Endothelial cell of umbilical vein (primary cell): ENCODE measurements around the gene GNAI1. TPM values are rescaled to one million over a fixed set of nuclear protein-coding genes. Genes with fewer than 3 reads are reported as not detected.

Experiments used
- BruUV-seq: library from RNA; stranded (reverse); fragments of 400-500 nt; replicated peaks from 2 replicates; lab custom pipeline; 2021; lab: Mats Ljungman, UMichigan
- CTCF ChIA-PET: fragments of 300-600, 350-600 bp; sonication (Branson Sonifier 250); formaldehyde crosslinking; loops from one replicate; lab custom pipeline; 2021; ENCODE audit warnings: antibody characterized with exemption, inconsistent platforms; lab: Charles Lee
- POLR2A ChIA-PET: fragments of 300-600, 350-600 bp; sonication (Branson Sonifier 250); formaldehyde crosslinking; loops from one replicate; lab custom pipeline; 2021; ENCODE audit warnings: antibody characterized with exemption, inconsistent platforms; lab: Charles Lee
- DNase-seq: peaks from one replicate; pipeline ENCODE4 v3.0.0-alpha.2; 2011; ENCODE audit warnings: low read depth, low spot score
- FAIRE-seq: peaks from 2 replicates; lab custom pipeline; 2011; peaks lifted over from hg19 to GRCh38; lab: Jason Lieb, UNC
- H2AFZ ChIP-seq: 2 replicates; pipeline ENCODE4 v1.6.0; 2012; ENCODE audit warnings: low read depth, low read length, control low read depth, inconsistent platforms
- H3K27ac ChIP-seq: 2 replicates; pipeline ENCODE4 v1.5.1; 2011; ENCODE audit warnings: low read depth, mild to moderate bottlenecking, control low read depth, low read length, moderate library complexity; ENCODE audit not compliant: insufficient read depth
- H3K27me3 ChIP-seq, 2 experiments: 2 replicates each; pipeline versions ENCODE4 v1.6.0 to v1.6.1; 2011; ENCODE audit warnings: low read length in 2 of 2, mixed read lengths in 1 of 2; ENCODE audit not compliant: control insufficient read depth in 2 of 2, insufficient read depth in 2 of 2
- H3K36me3 ChIP-seq, 2 experiments: 2 replicates in 1 of 2; 3 replicates in 1 of 2; pipeline ENCODE4 v1.5.1; 2011; ENCODE audit warnings: low read length in 2 of 2, mild to moderate bottlenecking in 1 of 2, moderate library complexity in 1 of 2; ENCODE audit not compliant: control insufficient read depth in 2 of 2, insufficient read depth in 2 of 2; ENCODE audit errors: extremely low read depth in 1 of 2
- H3K4me1 ChIP-seq: 3 replicates; pipeline ENCODE4 v1.5.1; 2011; ENCODE audit warnings: mild to moderate bottlenecking, low read length; ENCODE audit not compliant: control insufficient read depth, insufficient read depth; ENCODE audit errors: extremely low read depth
- H3K4me2 ChIP-seq: 2 replicates; pipeline ENCODE4 v1.6.1; 2011; ENCODE audit warnings: low read length, control low read depth, mixed read lengths; ENCODE audit not compliant: insufficient read depth
- H3K4me3 ChIP-seq, 3 experiments: fragments of 200-600 bp in 1 of 3; sonication (generic), shearing (Covaris generic) in 1 of 3; replicated peaks in 1 of 3; 2 replicates each; pipeline ENCODE4 v1.5.1; 2011 to 2016; ENCODE audit warnings: control low read depth in 3 of 3, low read length in 3 of 3, mild to moderate bottlenecking in 2 of 3, inconsistent platforms in 1 of 3, low read depth in 1 of 3, moderate library complexity in 1 of 3; ENCODE audit not compliant: insufficient read depth in 1 of 3
- H3K79me2 ChIP-seq: 2 replicates; pipeline ENCODE4 v1.6.0; 2012; ENCODE audit warnings: low read length, inconsistent platforms; ENCODE audit not compliant: control insufficient read depth, insufficient read depth
- H3K9ac ChIP-seq: replicated peaks from 2 replicates; pipeline ENCODE3; 2011; ENCODE audit warnings: low read length, control low read depth; ENCODE audit not compliant: insufficient read depth; ENCODE audit errors: extremely low read depth
- H3K9me1 ChIP-seq: replicated peaks from 3 replicates; pipeline ENCODE4 v1.6.0; 2011; ENCODE audit warnings: mild to moderate bottlenecking, low read length; ENCODE audit not compliant: control insufficient read depth, insufficient read depth; ENCODE audit errors: extremely low read depth
- H3K9me3 ChIP-seq: replicated peaks from 2 replicates; pipeline ENCODE4 v1.5.1; 2012; ENCODE audit warnings: low read length, inconsistent platforms; ENCODE audit not compliant: control insufficient read depth, insufficient read depth
- H4K20me1 ChIP-seq: replicated peaks from 2 replicates; pipeline ENCODE3; 2011; ENCODE audit warnings: mild to moderate bottlenecking, low read length; ENCODE audit not compliant: control insufficient read depth, insufficient read depth; ENCODE audit errors: extremely low read depth
- EZH2 ChIP-seq: IDR thresholded peaks from 2 replicates; pipeline ENCODE4 v1.6.1; 2012; ENCODE audit warnings: borderline replicate concordance, low read depth, mild to moderate bottlenecking, moderate library complexity, low read length, inconsistent platforms; ENCODE audit not compliant: severe bottlenecking
- FOS ChIP-seq: IDR thresholded peaks from 2 replicates; pipeline ENCODE4 v1.6.1; 2011; ENCODE audit warnings: mild to moderate bottlenecking, low read length, moderate library complexity, borderline replicate concordance; ENCODE audit not compliant: insufficient read depth
- GATA2 ChIP-seq: IDR thresholded peaks from 2 replicates; pipeline ENCODE4 v1.7.0; 2011; ENCODE audit warnings: low read depth, mild to moderate bottlenecking, moderate library complexity, mixed read lengths, low read length; ENCODE audit not compliant: insufficient read length, insufficient read depth
- JUN ChIP-seq: IDR thresholded peaks from 2 replicates; pipeline ENCODE4 v1.6.1; 2011; ENCODE audit warnings: borderline replicate concordance, low read depth; ENCODE audit not compliant: insufficient read length, insufficient read depth
- MAX ChIP-seq: IDR thresholded peaks from 2 replicates; pipeline ENCODE4 v1.6.1; 2011; ENCODE audit not compliant: insufficient read depth, insufficient read length
- MYC ChIP-seq: IDR thresholded peaks from one replicate; pipeline ENCODE4 v1.6.1; 2011; ENCODE audit warnings: mild to moderate bottlenecking, low read depth, low read length
- POLR2A ChIP-seq: IDR thresholded peaks from 2 replicates; pipeline ENCODE4 v1.6.1; 2012; ENCODE audit warnings: low read depth, mild to moderate bottlenecking, control low read depth, low read length
- POLR2AphosphoS5 ChIP-seq: IDR thresholded peaks from 2 replicates; pipeline ENCODE4 v1.6.1; 2012; ENCODE audit warnings: low read depth, mild to moderate bottlenecking, control low read depth, low read length, moderate library complexity; ENCODE audit not compliant: insufficient read depth
- dilution Hi-C: fragments of 300-500 bp; cut with MboI; formaldehyde crosslinking; loops from one replicate; pipeline ENCODE4 v1.15.0; 2019; ENCODE audit warnings: low sequenced_read_pairs; ENCODE audit not compliant: extremely low pct_ligation_motif_present
- intact Hi-C: fragments of 100-400 bp; cut with micrococcal nuclease; formaldehyde crosslinking; loops from one replicate; pipeline ENCODE4 v1.10.0; 2022
- polyA plus RNA-seq, 4 experiments: library from polyadenylated mRNA; depleted of rRNA in 3 of 4; stranded (reverse) in 3 of 4; unstranded in 1 of 4; fragments of >200 nt; gene quantifications; 2 replicates each; pipeline versions ENCODE4 v1.2.1 to v1.2.3, GENCODE V29; 2011 to 2012; ENCODE audit warnings: missing spikeins in 1 of 4
- total RNA-seq: library from RNA; stranded (reverse); gene quantifications from 2 replicates; pipeline ENCODE4 v1.2.3, GENCODE V29; 2021
- TF ChIP-seq, protein P1 (sequence below), 2 donors: IDR thresholded peaks; 1 replicate in 1 of 2; 2 replicates in 1 of 2; pipeline ENCODE4 v1.5.1; 2011; ENCODE audit warnings: low read length in 2 of 2, mild to moderate bottlenecking in 2 of 2, moderate library complexity in 2 of 2, control low read depth in 1 of 2, inconsistent platforms in 1 of 2, low read depth in 1 of 2; ENCODE audit not compliant: insufficient read depth in 1 of 2; ENCODE audit errors: extremely low read depth in 1 of 2

The GNAI1 gene
- total and polyA plus RNA-seq, 2 donors (not counting 3 experiments of a cell fraction or from before 2014, with no cell fraction given), result 7.5 to 15.0 TPM

DNA sequence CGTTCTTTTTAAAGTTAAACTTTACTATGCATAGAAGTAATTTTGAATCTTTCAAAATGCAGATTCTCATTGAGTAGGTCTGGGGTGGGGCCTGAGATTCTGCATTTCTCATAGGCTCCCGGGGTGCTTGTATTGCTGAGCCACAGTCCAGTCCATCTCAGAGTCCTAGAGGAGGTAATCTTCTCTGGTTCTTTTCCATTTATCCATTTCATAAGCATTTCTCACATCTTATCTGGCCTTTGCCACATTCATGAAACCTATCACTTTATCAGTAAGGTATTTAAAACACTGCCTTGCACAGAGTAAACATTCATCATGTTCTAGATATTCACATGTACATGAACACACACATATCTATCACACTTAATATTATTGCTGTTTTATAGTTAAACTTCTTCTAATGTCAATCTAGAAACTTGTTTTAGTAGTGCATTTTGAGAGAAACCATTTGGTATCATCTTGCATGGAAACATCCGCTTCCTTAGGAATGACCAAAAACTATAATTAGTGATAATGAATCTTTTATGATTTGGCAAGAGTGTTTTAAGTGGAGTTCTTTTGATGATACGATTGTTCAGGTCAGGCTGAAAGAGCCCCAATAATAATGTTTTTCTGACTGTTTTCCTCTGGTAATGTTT, 12.0 kb downstream of the GNAI1 start:
- dilution Hi-C loops, result no loop called here
- ChIA-PET POLR2A (no interaction called here), CTCF (interaction anchor here (1.7 to 2.7 kb wide), 2 partner anchors 12 to 245 kb away, joined by 6 to 12 read pairs; partner anchors contain the start of gene GNAI1)
- TF ChIP-seq POLR2AphosphoS5 (no peak), GATA2 (no peak), JUN (no peak), POLR2A (no peak), MYC (no peak), EZH2 (no peak), MAX (no peak), FOS (no peak)
- TF ChIP-seq, protein P1, sequence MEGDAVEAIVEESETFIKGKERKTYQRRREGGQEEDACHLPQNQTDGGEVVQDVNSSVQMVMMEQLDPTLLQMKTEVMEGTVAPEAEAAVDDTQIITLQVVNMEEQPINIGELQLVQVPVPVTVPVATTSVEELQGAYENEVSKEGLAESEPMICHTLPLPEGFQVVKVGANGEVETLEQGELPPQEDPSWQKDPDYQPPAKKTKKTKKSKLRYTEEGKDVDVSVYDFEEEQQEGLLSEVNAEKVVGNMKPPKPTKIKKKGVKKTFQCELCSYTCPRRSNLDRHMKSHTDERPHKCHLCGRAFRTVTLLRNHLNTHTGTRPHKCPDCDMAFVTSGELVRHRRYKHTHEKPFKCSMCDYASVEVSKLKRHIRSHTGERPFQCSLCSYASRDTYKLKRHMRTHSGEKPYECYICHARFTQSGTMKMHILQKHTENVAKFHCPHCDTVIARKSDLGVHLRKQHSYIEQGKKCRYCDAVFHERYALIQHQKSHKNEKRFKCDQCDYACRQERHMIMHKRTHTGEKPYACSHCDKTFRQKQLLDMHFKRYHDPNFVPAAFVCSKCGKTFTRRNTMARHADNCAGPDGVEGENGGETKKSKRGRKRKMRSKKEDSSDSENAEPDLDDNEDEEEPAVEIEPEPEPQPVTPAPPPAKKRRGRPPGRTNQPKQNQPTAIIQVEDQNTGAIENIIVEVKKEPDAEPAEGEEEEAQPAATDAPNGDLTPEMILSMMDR (IDR thresholded peaks at IDR 0.05; ENCODE audit: extremely low read depth in 1 of 2, insufficient read depth in 1 of 2, low read depth in 1 of 2, low read length in 2 of 2), result no peak
- no peak for DNase-seq
- Histone ChIP-seq H2AFZ (no peak overlapping the region), H3K4me2 (no peak overlapping the region), H3K4me1 (no peaks in the 10 kb centered on the region), H4K20me1 (peaks cover 7% of the 10 kb centered on the region), H3K79me2 (peaks cover 20% of the 10 kb centered on the region), H3K9me3 (no peaks in the 10 kb centered on the region), H3K36me3 (no peaks in the 10 kb centered on the region), H3K9ac (no peak overlapping the region), H3K4me3 (no peak overlapping the region), H3K9me1 (no peaks in the 10 kb centered on the region), H3K27ac (no peak overlapping the region), H3K27me3 (no peaks in the 10 kb centered on the region)
- intact Hi-C loops, result no loop called here
- no peak for FAIRE-seq
- no TSS peak for BruUV-seq
